ENCODE results near the gene CA10.

Gene CA10

GRCh38 chr17:51995797-51996403, 162.6 kb downstream of the CA10 start:
- no peak overlapping the region for H3K4me3 ChIP-seq (IDR thresholded peaks at IDR 0.05; ENCODE audit: insufficient read depth, low read depth, low read length)
- no peak overlapping the region for H3K4me2 ChIP-seq
- no peak overlapping the region for H2AFZ ChIP-seq (ENCODE audit: low read depth)
- no peaks in the 10 kb centered on the region for H4K20me1 ChIP-seq (ENCODE audit: insufficient read depth)
- no peaks in the 10 kb centered on the region for H3K27me3 ChIP-seq (ENCODE audit: insufficient read depth, low read depth)
- H3K4me1 ChIP-seq (ENCODE audit: low read depth, poor library complexity, severe bottlenecking) = no peaks in the 10 kb centered on the region
- no peaks in the 10 kb centered on the region for H3K36me3 ChIP-seq (ENCODE audit: insufficient read depth)
- H3K9ac ChIP-seq = no peak overlapping the region
- no peak for TF ChIP-seq CTCF (conservative IDR thresholded peaks at IDR 0.05; ENCODE audit: low read depth, low read length)
- H3K79me2 ChIP-seq (ENCODE audit: insufficient read depth, low read depth) = no peaks in the 10 kb centered on the region
- no peak overlapping the region for H3K27ac ChIP-seq

- no peak overlapping the region for H3K4me2 ChIP-seq
- no peak overlapping the region for H2AFZ ChIP-seq (ENCODE audit: low read depth)
- H3K79me2 ChIP-seq (ENCODE audit: insufficient read depth, low read depth) = no peaks in the 10 kb centered on the region
- H4K20me1 ChIP-seq (ENCODE audit: insufficient read depth) = no peaks in the 10 kb centered on the region
- TF ChIP-seq CTCF (conservative IDR thresholded peaks at IDR 0.05; ENCODE audit: low read depth, low read length) = no peak
- H3K27ac ChIP-seq = no peak overlapping the region
- no peaks in the 10 kb centered on the region for H3K36me3 ChIP-seq (ENCODE audit: insufficient read depth)
- H3K4me3 ChIP-seq (IDR thresholded peaks at IDR 0.05; ENCODE audit: insufficient read depth, low read depth, low read length) = no peak overlapping the region
- H3K4me1 ChIP-seq (ENCODE audit: low read depth, poor library complexity, severe bottlenecking) = no peaks in the 10 kb centered on the region
- H3K27me3 ChIP-seq (ENCODE audit: insufficient read depth, low read depth) = no peaks in the 10 kb centered on the region
- no peak overlapping the region for H3K9ac ChIP-seq
Measured at GRCh38 chr17:51992864-51993416, 165.6 kb downstream of the CA10 start.

GRCh38 chr17:51971121-51971520, 187.4 kb downstream of the CA10 start:
- Histone ChIP-seq H3K9ac (no peak overlapping the region), H3K27ac (no peak overlapping the region), H2AFZ (ENCODE audit: low read depth) (no peak overlapping the region), H4K20me1 (ENCODE audit: insufficient read depth) (no peaks in the 10 kb centered on the region), H3K36me3 (ENCODE audit: insufficient read depth) (no peaks in the 10 kb centered on the region; the same call in 1 of the 2 replicates), H3K4me2 (no peak overlapping the region), H3K79me2 (ENCODE audit: insufficient read depth, low read depth) (no peaks in the 10 kb centered on the region), H3K4me1 (ENCODE audit: low read depth, poor library complexity, severe bottlenecking) (no peaks in the 10 kb centered on the region), H3K4me3 (IDR thresholded peaks at IDR 0.05; ENCODE audit: insufficient read depth, low read depth, low read length) (no peak overlapping the region), H3K27me3 (ENCODE audit: insufficient read depth, low read depth) (no peaks in the 10 kb centered on the region)
- no peak for TF ChIP-seq CTCF (conservative IDR thresholded peaks at IDR 0.05; ENCODE audit: low read depth, low read length)

- H3K36me3 ChIP-seq (ENCODE audit: insufficient read depth) = no peaks in the 10 kb centered on the region
- H3K79me2 ChIP-seq (ENCODE audit: insufficient read depth, low read depth) = no peaks in the 10 kb centered on the region
- TF ChIP-seq CTCF (conservative IDR thresholded peaks at IDR 0.05; ENCODE audit: low read depth, low read length) = no peak
- H3K9ac ChIP-seq = no peak overlapping the region
- no peak overlapping the region for H3K27ac ChIP-seq
- no peaks in the 10 kb centered on the region for H4K20me1 ChIP-seq (ENCODE audit: insufficient read depth)
- H3K4me2 ChIP-seq = no peak overlapping the region
- no peaks in the 10 kb centered on the region for H3K27me3 ChIP-seq (ENCODE audit: insufficient read depth, low read depth)
- H3K4me3 ChIP-seq (IDR thresholded peaks at IDR 0.05; ENCODE audit: insufficient read depth, low read depth, low read length) = no peak overlapping the region
- no peak overlapping the region for H2AFZ ChIP-seq (ENCODE audit: low read depth)
- no peaks in the 10 kb centered on the region for H3K4me1 ChIP-seq (ENCODE audit: low read depth, poor library complexity, severe bottlenecking)
Measured at GRCh38 chr17:51961689-51962088, 196.8 kb downstream of the CA10 start.
